KMS-11 (cell line): ENCODE measurements around the gene SPATA22.
"Not testable (repeated sequence)": the region's sequence is repeated elsewhere in the genome, so short reads cannot be mapped to it uniquely, and the experiment has no call there.

ENCODE experiments used
- H2AFZ ChIP-seq: fragments of 200-600 bp; sonication (generic); 2 replicates; pipeline ENCODE4 v1.6.1; 2016; ENCODE audit warnings: antibody characterized with exemption, mixed run types, low read depth
- H3K27ac ChIP-seq: fragments of 200-600 bp; sonication (generic); 2 replicates; pipeline ENCODE4 v1.6.1; 2016; ENCODE audit warnings: mild to moderate bottlenecking, mixed run types
- H3K27me3 ChIP-seq: fragments of 200-600 bp; sonication (generic); 2 replicates; pipeline ENCODE4 v1.6.1; 2017; ENCODE audit warnings: mild to moderate bottlenecking, low read depth, mixed run types, moderate library complexity; ENCODE audit not compliant: insufficient read depth
- H3K36me3 ChIP-seq: fragments of 200-600 bp; sonication (generic); 2 replicates; pipeline ENCODE4 v1.6.1; 2017; ENCODE audit warnings: mild to moderate bottlenecking, mixed run types; ENCODE audit not compliant: insufficient read depth
- H3K4me1 ChIP-seq: fragments of 200-600 bp; sonication (generic); 2 replicates; pipeline ENCODE4 v1.6.1; 2016; ENCODE audit warnings: mild to moderate bottlenecking, low read depth, mixed run types; ENCODE audit not compliant: poor library complexity, severe bottlenecking
- H3K4me2 ChIP-seq: fragments of 200-600 bp; sonication (generic); 2 replicates; pipeline ENCODE4 v1.7.0; 2016; ENCODE audit warnings: mild to moderate bottlenecking, mixed run types
- H3K4me3 ChIP-seq: fragments of 200-600 bp; sonication (generic); IDR thresholded peaks from 2 replicates; pipeline ENCODE4 v1.6.1; 2017; ENCODE audit warnings: low read depth, low read length, mixed read lengths; ENCODE audit not compliant: insufficient read depth
- H3K79me2 ChIP-seq: fragments of 200-600 bp; sonication (generic); 2 replicates; pipeline ENCODE4 v1.6.1; 2016; ENCODE audit warnings: low read depth, mixed run types; ENCODE audit not compliant: insufficient read depth
- H3K9ac ChIP-seq: fragments of 200-600 bp; sonication (generic); 2 replicates; pipeline ENCODE4 v1.6.1; 2016; ENCODE audit warnings: mild to moderate bottlenecking, mixed run types
- H4K20me1 ChIP-seq: fragments of 200-600 bp; sonication (generic); 2 replicates; pipeline ENCODE4 v1.6.1; 2016; ENCODE audit warnings: mild to moderate bottlenecking, mixed run types; ENCODE audit not compliant: insufficient read depth
- CTCF ChIP-seq: fragments of 200-600 bp; sonication (generic); conservative IDR thresholded peaks from 2 replicates; pipeline ENCODE4 v1.6.1; 2017; ENCODE audit warnings: low read depth, mild to moderate bottlenecking, antibody characterized with exemption, low read length, moderate library complexity, mixed read lengths

The SPATA22 gene

GRCh38 chr17:3415610-3416009 is 56.0 kb downstream of the SPATA22 start:
- Histone ChIP-seq H2AFZ (no peak overlapping the region), H3K36me3 (no peaks in the 10 kb centered on the region), H3K79me2 (no peaks in the 10 kb centered on the region), H3K27me3 (no peaks in the 10 kb centered on the region), H4K20me1 (no peaks in the 10 kb centered on the region), H3K4me1 (no peaks in the 10 kb centered on the region), H3K27ac (no peak overlapping the region), H3K4me2 (no peak overlapping the region), H3K9ac (no peak overlapping the region), H3K4me3 (no peak overlapping the region)
- no peak for TF ChIP-seq CTCF

- not testable (repeated sequence) for H3K4me2 ChIP-seq, H3K36me3 ChIP-seq, H2AFZ ChIP-seq, H3K27me3 ChIP-seq, H3K79me2 ChIP-seq, H4K20me1 ChIP-seq, H3K4me1 ChIP-seq, H3K4me3 ChIP-seq, H3K9ac ChIP-seq, H3K27ac ChIP-seq
Observed at GRCh38 chr17:3412216-3412615, 59.4 kb downstream of the SPATA22 start.

- Histone ChIP-seq H3K27ac (no peak within 1 kb of the TSS), H3K27me3 (no peaks in the 10 kb centered on the region), H3K4me3 (no peak within 1 kb of the TSS), H2AFZ (no peak within 1 kb of the TSS), H3K4me1 (no peaks in the 10 kb centered on the region), H3K36me3 (no peaks in the 10 kb centered on the region), H3K4me2 (no peak within 1 kb of the TSS), H4K20me1 (no peaks in the 10 kb centered on the region), H3K79me2 (no peaks in the 10 kb centered on the region), H3K9ac (no peak within 1 kb of the TSS)
- no peak for TF ChIP-seq CTCF
Observed at GRCh38 chr17:3411070-3411469, 60.5 kb downstream of the SPATA22 start, which contains the start of gene OR3A3. Gene OR3A3 (plus strand): TSS chr17:3411370.

GRCh38 chr17:3403856-3404255 is 67.8 kb downstream of the SPATA22 start:
- H3K79me2 ChIP-seq, H3K27me3 ChIP-seq, H3K36me3 ChIP-seq, H3K4me2 ChIP-seq, H3K9ac ChIP-seq, H3K27ac ChIP-seq, H2AFZ ChIP-seq, H3K4me3 ChIP-seq, H4K20me1 ChIP-seq, H3K4me1 ChIP-seq: not testable (repeated sequence)

GRCh38 chr17:3401786-3402185 is 69.8 kb downstream of the SPATA22 start:
- no peak for TF ChIP-seq CTCF
- Histone ChIP-seq H4K20me1 (no peaks in the 10 kb centered on the region), H3K4me1 (no peaks in the 10 kb centered on the region), H2AFZ (no peak overlapping the region), H3K4me3 (no peak overlapping the region), H3K4me2 (no peak overlapping the region), H3K27me3 (no peaks in the 10 kb centered on the region), H3K79me2 (no peaks in the 10 kb centered on the region), H3K36me3 (no peaks in the 10 kb centered on the region), H3K27ac (no peak overlapping the region), H3K9ac (no peak overlapping the region)
